Skeletal muscle tissue (tissue), 4 donors: ENCODE measurements around the gene CNTN5. TPM values are rescaled to one million over a fixed set of nuclear protein-coding genes. Genes with fewer than 3 reads are reported as not detected.

ENCODE experiments used
- H3K27ac ChIP-seq: one replicate; pipeline ENCODE4 v1.7.0; 2013; ENCODE audit warnings: mild to moderate bottlenecking, low read depth, low read length, inconsistent platforms
- H3K27me3 ChIP-seq, 3 donors: one replicate each; pipeline ENCODE4 v1.7.0; 2013; ENCODE audit warnings: low read length in 3 of 3; ENCODE audit not compliant: control insufficient read depth in 3 of 3, insufficient read depth in 3 of 3
- H3K36me3 ChIP-seq, 3 donors: one replicate each; pipeline ENCODE4 v1.7.0; 2013; ENCODE audit warnings: low read length in 3 of 3; ENCODE audit not compliant: control insufficient read depth in 3 of 3, insufficient read depth in 3 of 3
- H3K4me1 ChIP-seq, 3 donors: one replicate each; pipeline ENCODE4 v1.7.0; 2013; ENCODE audit warnings: low read length in 3 of 3, mild to moderate bottlenecking in 3 of 3; ENCODE audit not compliant: control insufficient read depth in 3 of 3, insufficient read depth in 3 of 3
- H3K4me3 ChIP-seq, 3 donors: one replicate each; pipeline ENCODE4 v1.7.0; 2013; ENCODE audit warnings: low read length in 3 of 3
- H3K9ac ChIP-seq, 3 donors: one replicate each; pipeline ENCODE4 v1.7.0; 2013; ENCODE audit warnings: low read length in 3 of 3, mild to moderate bottlenecking in 3 of 3, moderate library complexity in 2 of 3, low read depth in 1 of 3
- H3K9me3 ChIP-seq, 3 donors: one replicate each; pipeline ENCODE4 v1.7.0; 2013; ENCODE audit warnings: low read length in 3 of 3; ENCODE audit not compliant: control insufficient read depth in 3 of 3
- total RNA-seq: library from RNA; depleted of rRNA; stranded (reverse); fragments of >200 nt; gene quantifications from one replicate; pipeline ENCODE4 v1.2.3, GENCODE V29; 2014
- donor health status: Osteomylitis.

CNTN5 gene
- total RNA-seq, 1 donor from 2014 or later = 10.4 TPM

- Histone ChIP-seq H3K36me3 (no peaks in the 10 kb centered on the region), H3K9me3 (no peaks in the 10 kb centered on the region), H3K27ac (no peak overlapping the region), H3K27me3 (no peaks in the 10 kb centered on the region), H3K4me3 (no peak overlapping the region), H3K4me1 (no peaks in the 10 kb centered on the region), H3K9ac (no peak overlapping the region)
These were observed 1376.7 kb downstream of the CNTN5 start for GRCh38 chr11:100397401-100397800.

- Histone ChIP-seq H3K9ac (no peak overlapping the region), H3K9me3 (peaks cover 0 to 3% (median 0%) of the 10 kb centered on the region in 3 donors), H3K4me1 (no peaks in the 10 kb centered on the region), H3K36me3 (no peaks in the 10 kb centered on the region), H3K27ac (no peak overlapping the region), H3K27me3 (no peaks in the 10 kb centered on the region), H3K4me3 (no peak overlapping the region)
These were observed 1383.1 kb downstream of the CNTN5 start for GRCh38 chr11:100403816-100404215.

GRCh38 chr11:100404907-100405306 lies 1384.2 kb downstream of the CNTN5 start:
- Histone ChIP-seq H3K36me3 (no peaks in the 10 kb centered on the region), H3K9ac (no peak overlapping the region), H3K27me3 (no peaks in the 10 kb centered on the region), H3K27ac (no peak overlapping the region), H3K9me3 (peaks cover 0 to 3% (median 0%) of the 10 kb centered on the region in 3 donors), H3K4me3 (no peak overlapping the region), H3K4me1 (no peaks in the 10 kb centered on the region)
